Ectodermal cell (in vitro differentiated cells): ENCODE results near the gene C13orf46.

Experiments used
- H3K27ac ChIP-seq: 2 replicates; pipeline ENCODE4 v1.7.0; 2013; ENCODE audit warnings: mild to moderate bottlenecking, low read depth, low read length; ENCODE audit not compliant: insufficient read depth, poor library complexity, severe bottlenecking
- H3K27me3 ChIP-seq: 2 replicates; pipeline ENCODE4 v1.7.0; 2013; ENCODE audit warnings: mild to moderate bottlenecking, low read length; ENCODE audit not compliant: insufficient read depth, control insufficient read depth, poor library complexity, severe bottlenecking
- H3K36me3 ChIP-seq: one replicate; pipeline ENCODE4 v1.7.0; 2013; ENCODE audit warnings: low read length; ENCODE audit not compliant: control insufficient read depth, insufficient read depth
- H3K4me1 ChIP-seq: one replicate; pipeline ENCODE4 v1.7.0; 2013; ENCODE audit warnings: low read length; ENCODE audit not compliant: control insufficient read depth, insufficient read depth
- H3K4me3 ChIP-seq: 2 replicates; pipeline ENCODE4 v1.7.0; 2013; ENCODE audit warnings: low read depth, low read length, control low read depth; ENCODE audit not compliant: insufficient read depth
- H3K9me3 ChIP-seq: 2 replicates; pipeline ENCODE4 v1.7.0; 2013; ENCODE audit warnings: mild to moderate bottlenecking, low read length, moderate library complexity; ENCODE audit not compliant: control insufficient read depth
- WGBS, 2 experiments: methylation state at CpG; one replicate each; pipeline ENCODE4 v1.1.7; 2013; ENCODE audit warnings: missing lambda C conversion rate in 2 of 2; 5-methylcytosine and 5-hydroxymethylcytosine counted together

Gene C13orf46

DNA sequence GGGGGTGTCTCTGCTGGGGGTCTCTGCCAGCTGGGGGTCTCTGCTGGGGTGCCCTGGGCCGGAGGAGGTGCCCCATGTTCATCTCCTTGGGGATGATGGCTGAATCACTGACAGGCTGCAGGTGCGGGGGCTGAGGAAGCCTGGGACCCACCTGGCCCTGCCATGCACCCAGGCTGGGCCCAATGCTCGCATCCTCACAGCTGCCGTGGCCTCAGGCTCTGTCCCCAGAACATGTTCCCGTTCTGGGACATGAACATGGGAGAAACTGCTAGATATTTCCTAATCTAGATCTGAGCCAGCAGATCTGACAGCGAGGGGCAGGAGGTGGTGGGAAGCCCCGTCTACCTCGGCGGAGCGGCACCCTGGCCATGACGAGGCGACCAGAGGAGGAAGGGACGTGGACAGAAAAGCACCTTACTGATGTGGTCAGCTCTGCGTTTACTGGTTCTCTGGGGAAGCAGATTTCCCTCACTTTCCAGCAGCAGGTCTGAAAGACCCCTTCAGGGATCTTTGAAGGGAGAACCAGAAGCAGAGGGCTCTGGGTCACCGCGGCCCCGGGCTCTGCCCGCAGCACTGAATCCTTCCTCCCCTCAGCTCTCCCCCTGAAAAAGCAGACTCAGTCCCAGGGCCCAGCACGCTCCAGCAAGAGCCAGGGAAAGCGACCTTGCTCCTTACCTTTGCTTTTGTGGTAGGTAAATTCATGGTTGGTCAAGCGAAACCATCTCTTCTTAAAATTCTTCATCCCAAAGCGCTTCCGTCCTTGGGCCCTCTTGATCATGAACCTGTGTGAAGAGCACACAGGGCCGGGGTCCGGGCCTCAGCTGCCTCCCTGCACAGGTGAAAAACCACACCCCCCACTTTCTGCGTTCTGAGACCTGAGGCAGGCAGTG, 26.5 kb upstream of the C13orf46 start:
- Histone ChIP-seq H3K27ac (no peak overlapping the region), H3K27me3 (no peaks in the 10 kb centered on the region), H3K4me1 (no peaks in the 10 kb centered on the region), H3K9me3 (no peaks in the 10 kb centered on the region), H3K4me3 (no peak overlapping the region), H3K36me3 (no peaks in the 10 kb centered on the region)
- WGBS, 2 experiments = 94 to 95% methylated on average over 26 of the region's 26 CpGs

GRCh38 chr13:113999618-113999910, 25.7 kb upstream of the C13orf46 start:
- Histone ChIP-seq H3K4me3 (no peak overlapping the region), H3K9me3 (no peaks in the 10 kb centered on the region), H3K36me3 (no peaks in the 10 kb centered on the region), H3K27me3 (no peaks in the 10 kb centered on the region), H3K4me1 (no peaks in the 10 kb centered on the region), H3K27ac (no peak overlapping the region)
- WGBS, 2 experiments = 94 to 95% methylated on average over 9 to 10 of the region's 10 CpGs

DNA sequence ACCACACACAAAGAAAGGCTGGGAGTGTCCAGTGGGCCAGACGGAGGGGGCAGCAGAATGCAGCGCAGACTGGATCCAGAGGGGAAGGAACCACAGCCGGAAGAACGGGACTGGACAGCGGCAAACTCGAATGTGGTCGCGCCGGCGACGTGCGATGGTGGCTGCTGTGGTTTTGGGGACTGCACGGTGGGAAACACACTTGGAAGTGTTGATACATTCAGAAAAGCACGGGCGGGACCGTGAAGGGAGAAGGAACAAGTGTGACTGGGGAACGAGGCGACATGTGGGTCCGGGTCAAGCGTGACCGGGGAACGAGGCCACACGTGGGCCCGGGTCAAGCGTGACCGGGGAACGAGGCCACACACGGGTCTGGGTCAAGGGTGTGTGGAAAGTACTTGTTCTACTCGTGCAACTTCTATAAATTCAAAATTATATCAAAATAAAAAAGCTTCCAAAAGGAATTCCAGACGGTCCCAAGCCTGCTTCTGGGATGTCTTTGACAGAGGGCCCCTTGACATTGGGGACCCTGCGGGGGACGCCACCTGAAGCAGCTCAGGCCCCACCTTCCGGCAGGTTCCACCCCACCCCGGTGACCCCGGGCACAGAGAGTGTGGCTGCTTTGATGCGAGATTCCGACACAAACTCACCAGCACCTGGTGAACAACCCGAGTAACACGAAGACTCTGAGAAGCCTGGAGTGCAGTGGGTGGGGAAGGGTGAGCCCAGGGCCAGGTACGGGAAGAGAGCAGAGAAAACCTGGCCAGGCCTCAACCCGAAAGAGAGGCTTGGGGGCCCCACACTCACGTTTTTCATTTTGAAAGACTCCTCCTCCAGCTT, 25.1 kb upstream of the C13orf46 start:
- H3K36me3 ChIP-seq = no peaks in the 10 kb centered on the region
- no peak overlapping the region for H3K27ac ChIP-seq
- 91 to 96% methylated on average over 42 of the region's 42 CpGs for WGBS, 2 experiments
- no peak overlapping the region for H3K4me3 ChIP-seq
- H3K9me3 ChIP-seq = no peaks in the 10 kb centered on the region
- no peaks in the 10 kb centered on the region for H3K27me3 ChIP-seq
- no peaks in the 10 kb centered on the region for H3K4me1 ChIP-seq

- Histone ChIP-seq H3K4me3 (no peak overlapping the region), H3K4me1 (no peaks in the 10 kb centered on the region), H3K27ac (no peak overlapping the region), H3K9me3 (no peaks in the 10 kb centered on the region), H3K27me3 (no peaks in the 10 kb centered on the region), H3K36me3 (no peaks in the 10 kb centered on the region)
- WGBS, 2 experiments = 93 to 94% methylated on average over 29 of the region's 29 CpGs
Measured at GRCh38 chr13:113997845-113998751, 24.2 kb upstream of the C13orf46 start.

- no peak overlapping the region for H3K4me3 ChIP-seq
- H3K27me3 ChIP-seq = no peaks in the 10 kb centered on the region
- no peaks in the 10 kb centered on the region for H3K4me1 ChIP-seq
- 87 to 90% methylated on average over 13 of the region's 13 CpGs for WGBS, 2 experiments
- no peak overlapping the region for H3K27ac ChIP-seq
- H3K9me3 ChIP-seq = no peaks in the 10 kb centered on the region
- no peaks in the 10 kb centered on the region for H3K36me3 ChIP-seq
Measured at GRCh38 chr13:113996912-113997745, 23.3 kb upstream of the C13orf46 start.

- Histone ChIP-seq H3K9me3 (no peaks in the 10 kb centered on the region), H3K27me3 (no peaks in the 10 kb centered on the region), H3K36me3 (no peaks in the 10 kb centered on the region), H3K4me1 (no peaks in the 10 kb centered on the region), H3K27ac (no peak overlapping the region), H3K4me3 (no peak overlapping the region)
- 95 to 96% methylated on average over 38 of the region's 38 CpGs for WGBS, 2 experiments
Measured at GRCh38 chr13:113996081-113996911, 22.4 kb upstream of the C13orf46 start.

DNA sequence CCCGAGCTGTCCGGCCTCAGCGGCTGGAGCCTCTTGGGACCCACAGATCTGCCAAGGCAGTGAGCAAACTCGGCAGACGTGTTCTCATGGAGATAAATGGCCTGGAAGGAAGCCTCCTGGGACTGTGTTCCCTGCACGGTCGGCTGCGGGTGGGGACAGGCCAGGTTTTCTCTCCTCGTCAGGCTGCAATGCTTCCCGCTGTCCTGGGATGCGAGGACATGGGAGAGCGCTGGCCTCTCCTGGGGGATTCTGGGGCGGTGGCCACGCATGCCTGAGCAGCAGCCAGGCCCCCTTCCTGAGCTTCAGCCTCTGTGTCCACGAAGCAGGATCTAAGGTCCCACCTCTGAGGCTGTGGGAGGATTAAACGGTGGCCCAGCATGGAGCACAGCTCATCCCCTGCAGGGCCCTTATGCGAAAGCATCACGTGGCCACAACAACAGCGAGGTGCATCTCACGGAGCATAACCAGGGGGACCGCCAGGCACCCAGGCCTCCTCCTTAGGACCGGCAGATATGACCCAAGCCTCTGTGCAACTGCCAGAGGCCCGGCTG, 21.2 kb upstream of the C13orf46 start:
- peaks cover 2% of the 10 kb centered on the region for H3K36me3 ChIP-seq
- WGBS, 2 experiments = 84 to 85% methylated on average over 23 of the region's 23 CpGs

GRCh38 chr13:113992276-113993005, 18.6 kb upstream of the C13orf46 start:
- no peak overlapping the region for H3K27ac ChIP-seq
- 94 to 95% methylated on average over 20 to 21 of the region's 21 CpGs for WGBS, 2 experiments
- no peaks in the 10 kb centered on the region for H3K4me1 ChIP-seq
- H3K36me3 ChIP-seq = peaks cover 3% of the 10 kb centered on the region
- H3K9me3 ChIP-seq = no peaks in the 10 kb centered on the region
- H3K27me3 ChIP-seq = no peaks in the 10 kb centered on the region
- no peak overlapping the region for H3K4me3 ChIP-seq

More for the DNA sequence above, 21.2 kb upstream of the C13orf46 start:
- Histone ChIP-seq H3K27me3 (no peaks in the 10 kb centered on the region), H3K9me3 (no peaks in the 10 kb centered on the region), H3K4me1 (no peaks in the 10 kb centered on the region), H3K27ac (no peak overlapping the region), H3K4me3 (no peak overlapping the region)
